Inflammatory macrophage (primary cell): Measurements from ENCODE around the gene RASA2.
"Not testable (repeated sequence)": the region's sequence is repeated elsewhere in the genome, so short reads cannot be mapped to it uniquely, and the experiment has no call there.

Experiments
- DNase-seq, 2 donors: peaks; one replicate each; pipeline ENCODE4 v3.0.0-alpha.2; 2020 to 2022

RASA2 gene

GRCh38 chr3:141459008-141459407 is 27.8 kb upstream of the RASA2 start:
- DNase-seq, result no peak

GRCh38 chr3:141460097-141460704 is 26.6 kb upstream of the RASA2 start:
- DNase-seq, result peak; percentile 87 to 89

- no peak for DNase-seq
These were observed 24.5 kb upstream of the RASA2 start for GRCh38 chr3:141462176-141462859.

- DNase-seq, result no peak
These were observed 21.6 kb upstream of the RASA2 start for GRCh38 chr3:141465221-141465620.

GRCh38 chr3:141466633-141467169 is 20.1 kb upstream of the RASA2 start:
- DNase-seq, result no peak

GRCh38 chr3:141469720-141470119 is 17.1 kb upstream of the RASA2 start:
- no peak for DNase-seq

GRCh38 chr3:141471160-141471559 is 15.7 kb upstream of the RASA2 start:
- DNase-seq, result no peak

GRCh38 chr3:141476033-141476432 is 10.8 kb upstream of the RASA2 start:
- DNase-seq, result no peak

- no peak for DNase-seq
These were observed 9.6 kb upstream of the RASA2 start for GRCh38 chr3:141477224-141477623.

GRCh38 chr3:141478139-141478538 is 8.7 kb upstream of the RASA2 start:
- DNase-seq, result no peak

GRCh38 chr3:141478840-141479239 is 8.0 kb upstream of the RASA2 start:
- DNase-seq, result not testable (repeated sequence)

GRCh38 chr3:141482245-141482922 is 4.4 kb upstream of the RASA2 start:
- DNase-seq, result peak in 1 of 2 donors; percentile 36

GRCh38 chr3:141484701-141485287 is 2.0 kb upstream of the RASA2 start:
- DNase-seq, result no peak

- DNase-seq, result peak; percentile 53 to 54
These were observed 959 bp upstream of the RASA2 start for GRCh38 chr3:141485641-141486495.

- no peak for DNase-seq
These were observed 406 bp upstream of the RASA2 start for GRCh38 chr3:141486496-141486745.

GRCh38 chr3:141487521-141488252 is 860 bp downstream of the RASA2 start:
- DNase-seq, result peak; percentile 45 to 50

- DNase-seq, result no peak
These were observed 2.4 kb downstream of the RASA2 start for GRCh38 chr3:141489203-141489602.

GRCh38 chr3:141491081-141491480 is 4.3 kb downstream of the RASA2 start:
- no peak for DNase-seq

- no peak for DNase-seq
These were observed 5.1 kb downstream of the RASA2 start for GRCh38 chr3:141491929-141492328.

GRCh38 chr3:141493184-141493583 is 6.4 kb downstream of the RASA2 start:
- DNase-seq, result no peak

GRCh38 chr3:141497589-141497988 is 10.8 kb downstream of the RASA2 start:
- DNase-seq, result not testable (repeated sequence)
